ENCODE data around the gene AP2A2.

The AP2A2 gene

DNA sequence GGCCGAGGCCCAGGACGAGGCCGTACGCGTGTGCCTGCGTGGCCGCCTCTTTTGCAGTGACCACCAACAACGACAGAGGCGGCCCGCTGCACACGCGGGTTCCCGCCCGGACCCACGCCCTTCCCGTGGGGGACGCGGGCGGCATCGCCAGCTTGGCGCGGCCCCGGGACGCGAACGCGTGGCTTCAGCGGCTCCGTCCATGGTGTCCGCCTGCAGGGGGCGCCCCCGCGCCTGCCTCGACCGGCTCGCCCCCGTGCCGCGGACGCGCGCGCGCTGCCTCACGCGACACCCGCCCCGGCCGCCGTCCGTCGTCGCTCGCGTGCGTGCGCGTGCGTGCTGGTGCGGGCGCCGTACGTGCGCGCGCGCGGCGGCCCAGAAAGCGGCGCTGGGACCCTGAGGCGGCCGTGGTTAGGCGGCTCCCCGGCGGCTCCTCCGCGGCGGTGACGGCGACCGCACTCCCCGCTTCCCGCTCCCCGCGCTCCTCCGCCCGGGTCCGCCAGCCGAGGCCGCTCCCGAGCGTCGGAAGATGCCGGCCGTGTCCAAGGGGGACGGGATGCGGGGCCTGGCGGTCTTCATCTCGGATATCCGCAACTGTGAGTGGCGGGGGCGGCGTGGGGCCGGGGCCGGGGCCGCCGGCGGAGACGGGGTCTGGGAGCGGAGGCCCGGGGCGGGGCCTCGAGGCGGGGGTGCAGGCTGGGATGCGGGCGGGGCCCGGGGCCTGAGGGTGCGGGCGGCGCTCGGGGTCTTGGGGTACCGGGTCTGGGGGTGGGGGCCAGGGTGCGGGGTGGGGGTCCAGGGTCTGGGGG is at the start of gene AP2A2:
TSS of gene AP2A2 (plus strand) at position 375 of the 806 bp plus-strand sequence. CDS start at position 527, 152 bp downstream.
- Mint-ChIP-seq H3K9me3 (no peaks in the 10 kb centered on the region), H3K36me3 (ENCODE audit: low read depth) (peaks cover 45% of the 10 kb centered on the region), H3K4me3 (peak within 1 kb of the TSS; percentile 84), H3K27me3 (no peaks in the 10 kb centered on the region), H3K4me1 (ENCODE audit: low read depth) (peaks cover 46% of the 10 kb centered on the region), H3K27ac (peak within 1 kb of the TSS; percentile 95)
- intact Hi-C loops (cut with micrococcal nuclease), result loop anchor here (2.0 kb wide), 1 partner anchor 15 kb away; the partner anchor contains the start of gene CHID1

DNA sequence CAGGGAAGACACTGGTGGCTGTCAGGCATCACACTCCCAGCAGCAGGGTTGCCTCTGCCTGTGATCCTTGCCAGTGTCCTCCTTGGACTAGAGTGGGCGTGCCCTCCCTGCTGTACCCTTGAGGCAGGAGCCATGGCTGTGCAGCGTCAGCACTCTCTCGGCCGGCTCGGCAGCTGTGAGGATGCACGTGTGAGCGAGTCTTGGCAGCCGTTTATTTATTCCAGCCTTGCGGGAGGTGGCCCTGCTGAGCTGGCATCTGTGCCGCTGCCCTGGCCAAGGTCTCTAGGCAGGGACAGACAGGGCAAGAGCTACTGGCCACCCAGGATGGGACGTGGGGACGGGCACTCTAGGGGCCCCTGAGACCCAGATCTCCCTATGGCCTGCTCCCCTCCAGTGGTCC is 49.1 kb upstream of the AP2A2 start:
- Mint-ChIP-seq H3K4me1 (ENCODE audit: low read depth) (peaks cover 15% of the 10 kb centered on the region), H3K9me3 (no peaks in the 10 kb centered on the region), H3K27ac (no peak overlapping the region), H3K4me3 (no peak overlapping the region), H3K36me3 (ENCODE audit: low read depth) (peaks cover 100% of the 10 kb centered on the region), H3K27me3 (no peaks in the 10 kb centered on the region)
- intact Hi-C loops (cut with micrococcal nuclease), result no loop called here

GRCh38 chr11:877565-877964 is 48.1 kb upstream of the AP2A2 start:
- Mint-ChIP-seq H3K36me3 (ENCODE audit: low read depth) (peaks cover 100% of the 10 kb centered on the region), H3K4me3 (no peak overlapping the region), H3K4me1 (ENCODE audit: low read depth) (peaks cover 15% of the 10 kb centered on the region), H3K27ac (no peak overlapping the region), H3K9me3 (no peaks in the 10 kb centered on the region), H3K27me3 (no peaks in the 10 kb centered on the region)
- intact Hi-C loops (cut with micrococcal nuclease), result no loop called here

DNA sequence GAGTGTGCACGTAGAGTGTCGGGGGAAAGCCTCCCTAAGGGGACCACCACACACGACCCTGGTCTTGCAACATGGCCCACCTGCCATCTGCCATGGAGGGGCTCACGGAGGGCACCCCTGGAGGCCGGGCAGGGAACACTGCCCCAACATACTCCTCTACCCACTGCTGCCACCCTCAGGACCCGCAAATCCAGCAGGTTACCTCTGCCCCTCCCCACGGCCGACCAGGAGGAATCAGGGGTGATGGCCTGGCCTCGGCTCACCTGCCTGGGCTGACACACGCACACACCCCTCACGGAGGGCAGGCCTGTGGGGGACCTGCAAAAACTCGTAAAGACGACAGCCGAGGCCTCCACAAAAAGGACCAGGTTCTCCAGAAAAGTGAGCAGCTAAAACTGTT is 45.2 kb upstream of the AP2A2 start:
- Mint-ChIP-seq H3K9me3 (no peaks in the 10 kb centered on the region), H3K4me3 (no peak overlapping the region), H3K27ac (no peak overlapping the region), H3K4me1 (ENCODE audit: low read depth) (peaks cover 7% of the 10 kb centered on the region), H3K36me3 (ENCODE audit: low read depth) (peaks cover 100% of the 10 kb centered on the region), H3K27me3 (no peaks in the 10 kb centered on the region)
- intact Hi-C loops (cut with micrococcal nuclease), result no loop called here

DNA sequence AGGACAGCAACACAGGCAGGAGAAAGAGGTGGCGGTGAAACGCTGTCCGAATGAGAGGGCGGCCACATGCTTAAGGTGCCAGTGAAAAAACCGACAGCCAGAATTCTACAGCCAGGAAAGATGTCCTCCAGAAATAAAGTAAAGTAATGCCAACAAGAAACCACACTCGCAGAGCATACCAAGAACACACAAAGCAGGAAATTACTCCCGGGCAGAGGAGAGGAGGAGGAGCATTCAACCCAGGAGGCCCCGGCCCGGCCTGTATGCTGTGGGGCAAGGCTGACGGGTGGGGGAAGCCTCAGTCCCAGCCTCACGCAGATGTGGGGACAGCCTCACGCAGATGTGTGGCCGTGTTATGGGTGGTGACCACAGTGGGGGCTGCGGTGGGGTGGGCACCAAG is 43.1 kb upstream of the AP2A2 start:
- Mint-ChIP-seq H3K4me3 (no peak overlapping the region), H3K9me3 (no peaks in the 10 kb centered on the region), H3K36me3 (ENCODE audit: low read depth) (peaks cover 100% of the 10 kb centered on the region), H3K27me3 (no peaks in the 10 kb centered on the region), H3K4me1 (ENCODE audit: low read depth) (no peaks in the 10 kb centered on the region), H3K27ac (peak overlapping the region; percentile 29)
- intact Hi-C loops (cut with micrococcal nuclease), result no loop called here

DNA sequence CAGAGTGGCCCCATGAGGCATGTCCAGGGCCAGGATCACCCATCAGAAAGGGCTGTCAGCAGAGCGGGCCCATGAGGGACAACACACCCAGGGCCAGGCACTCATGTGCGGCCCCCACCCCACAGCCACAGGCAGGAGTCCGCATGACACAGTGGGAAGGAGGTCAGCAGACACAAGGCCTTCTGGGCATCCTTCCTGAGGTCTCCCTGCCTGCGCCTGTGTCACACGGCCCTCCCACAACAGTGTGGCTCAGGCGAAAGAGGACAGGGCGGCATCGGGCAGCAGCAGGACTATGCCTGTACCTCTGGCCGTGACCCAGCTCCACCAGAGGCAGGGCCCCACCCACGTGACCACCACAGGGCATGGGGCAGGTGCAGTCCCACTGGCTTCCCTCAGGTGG is 42.1 kb upstream of the AP2A2 start:
- H3K27ac Mint-ChIP-seq, result no peak overlapping the region
- H3K36me3 Mint-ChIP-seq (ENCODE audit: low read depth), result peaks cover 100% of the 10 kb centered on the region
- intact Hi-C loops (cut with micrococcal nuclease), result no loop called here
- no peaks in the 10 kb centered on the region for H3K4me1 Mint-ChIP-seq (ENCODE audit: low read depth)
- H3K9me3 Mint-ChIP-seq, result no peaks in the 10 kb centered on the region
- H3K4me3 Mint-ChIP-seq, result no peak overlapping the region
- no peaks in the 10 kb centered on the region for H3K27me3 Mint-ChIP-seq

- Mint-ChIP-seq H3K4me3 (no peak overlapping the region), H3K36me3 (ENCODE audit: low read depth) (peaks cover 100% of the 10 kb centered on the region)
Observed at GRCh38 chr11:884578-885070, 41.0 kb upstream of the AP2A2 start.

DNA sequence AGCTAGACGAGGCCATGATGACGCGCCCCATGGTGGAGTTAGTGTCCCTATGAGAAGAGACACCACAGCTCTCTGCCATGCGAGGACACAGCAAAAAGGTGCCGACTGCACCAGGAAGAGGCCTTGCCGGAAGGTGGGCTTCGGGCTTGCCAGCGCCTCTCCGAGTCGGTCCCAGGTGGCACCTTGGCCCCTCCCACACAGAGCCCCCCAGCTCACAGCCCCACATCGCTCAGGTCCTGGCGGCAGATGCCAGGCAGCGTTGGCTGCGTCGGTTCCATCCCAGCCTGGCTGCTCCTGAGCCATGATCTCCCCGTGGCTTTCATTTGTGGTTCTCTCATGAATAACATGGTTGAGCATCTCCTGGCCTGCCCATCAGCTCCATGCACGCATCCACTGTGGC is 39.1 kb upstream of the AP2A2 start:
- no peaks in the 10 kb centered on the region for H3K27me3 Mint-ChIP-seq
- H3K4me3 Mint-ChIP-seq, result no peak overlapping the region
- H3K36me3 Mint-ChIP-seq (ENCODE audit: low read depth), result peaks cover 100% of the 10 kb centered on the region
- H3K4me1 Mint-ChIP-seq (ENCODE audit: low read depth), result no peaks in the 10 kb centered on the region
- no peaks in the 10 kb centered on the region for H3K9me3 Mint-ChIP-seq
- H3K27ac Mint-ChIP-seq, result no peak overlapping the region
- intact Hi-C loops (cut with micrococcal nuclease), result no loop called here

More at GRCh38 chr11:884578-885070, 41.0 kb upstream of the AP2A2 start:
- no peaks in the 10 kb centered on the region for H3K27me3 Mint-ChIP-seq
- H3K27ac Mint-ChIP-seq, result no peak overlapping the region
- intact Hi-C loops (cut with micrococcal nuclease), result no loop called here
- no peaks in the 10 kb centered on the region for H3K9me3 Mint-ChIP-seq
- H3K4me1 Mint-ChIP-seq (ENCODE audit: low read depth), result no peaks in the 10 kb centered on the region

DNA sequence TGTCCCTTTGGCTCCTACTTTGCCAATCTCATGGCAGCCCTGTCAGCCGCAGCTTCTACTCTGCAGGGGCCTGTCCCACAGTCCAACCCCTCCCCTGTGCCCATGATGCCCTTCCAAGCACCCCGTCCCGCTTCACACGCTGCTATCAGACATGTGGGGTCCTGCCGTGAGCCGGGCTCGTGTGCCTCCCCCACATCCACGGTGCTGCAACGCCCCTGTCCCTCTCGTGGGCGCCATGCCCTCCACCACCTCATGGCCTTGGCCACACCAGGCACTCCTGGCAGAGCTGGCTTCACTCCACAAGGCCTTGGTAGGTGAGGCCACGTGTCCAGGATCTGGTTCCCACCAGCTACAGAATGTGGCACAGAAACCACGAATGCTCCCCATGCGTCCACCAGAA is 38.1 kb upstream of the AP2A2 start:
- Mint-ChIP-seq H3K4me1 (ENCODE audit: low read depth) (no peaks in the 10 kb centered on the region), H3K4me3 (no peak overlapping the region), H3K27me3 (no peaks in the 10 kb centered on the region), H3K9me3 (no peaks in the 10 kb centered on the region), H3K27ac (no peak overlapping the region), H3K36me3 (ENCODE audit: low read depth) (peaks cover 100% of the 10 kb centered on the region)
- intact Hi-C loops (cut with micrococcal nuclease), result no loop called here

DNA sequence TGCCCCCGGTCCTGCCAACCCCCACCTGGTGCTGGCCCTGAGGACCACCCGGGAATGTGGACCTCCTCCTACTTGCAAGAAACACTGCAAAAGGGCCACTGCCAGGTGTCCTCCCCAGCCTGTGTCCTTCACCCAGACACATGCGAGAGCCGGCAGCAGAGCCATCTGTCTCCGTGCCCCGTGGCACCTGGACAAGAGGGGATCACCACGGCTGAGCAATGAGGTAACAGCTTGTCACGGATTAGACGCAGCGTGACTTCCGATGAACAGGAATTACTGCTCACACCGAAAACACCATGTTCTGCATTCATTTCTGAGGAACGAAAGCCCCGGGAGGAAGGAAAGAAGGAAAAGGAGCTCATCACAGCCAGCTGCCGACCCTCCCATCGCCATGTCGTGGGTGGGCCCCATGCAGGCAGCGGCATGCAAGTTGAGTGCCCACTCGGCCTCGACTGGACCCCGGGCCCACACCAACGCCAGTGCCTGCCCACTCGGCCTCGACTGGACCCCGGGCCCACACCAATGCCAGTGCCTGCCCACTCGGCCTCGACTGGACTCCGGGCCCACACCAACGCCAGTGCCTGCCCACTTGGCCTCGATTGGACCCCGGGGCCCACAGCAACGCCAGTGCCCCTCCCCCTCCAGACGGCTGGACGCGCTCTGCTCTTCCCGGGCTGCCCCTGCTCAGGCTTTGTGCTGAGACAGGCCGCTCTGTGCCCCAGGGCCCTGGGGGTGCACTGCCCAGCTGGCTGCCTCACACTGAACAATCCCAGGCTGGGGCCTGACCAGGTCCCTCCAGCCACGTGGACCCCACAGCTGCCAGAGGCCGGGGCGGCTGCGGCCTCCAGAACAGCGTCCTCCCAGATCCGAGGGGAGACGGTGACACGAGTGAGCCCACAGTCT is 37.1 kb upstream of the AP2A2 start:
- H3K4me1 Mint-ChIP-seq (ENCODE audit: low read depth), result no peaks in the 10 kb centered on the region
- no peaks in the 10 kb centered on the region for H3K9me3 Mint-ChIP-seq
- no peaks in the 10 kb centered on the region for H3K27me3 Mint-ChIP-seq
- peaks cover 100% of the 10 kb centered on the region for H3K36me3 Mint-ChIP-seq (ENCODE audit: low read depth)
- H3K4me3 Mint-ChIP-seq, result no peak overlapping the region
- no peak overlapping the region for H3K27ac Mint-ChIP-seq
- intact Hi-C loops (cut with micrococcal nuclease), result no loop called here

GRCh38 chr11:889257-889656 is 36.4 kb upstream of the AP2A2 start:
- no peaks in the 10 kb centered on the region for H3K27me3 Mint-ChIP-seq
- no peaks in the 10 kb centered on the region for H3K4me1 Mint-ChIP-seq (ENCODE audit: low read depth)
- intact Hi-C loops (cut with micrococcal nuclease), result no loop called here
- H3K36me3 Mint-ChIP-seq (ENCODE audit: low read depth), result peaks cover 100% of the 10 kb centered on the region
- no peak overlapping the region for H3K4me3 Mint-ChIP-seq
- no peaks in the 10 kb centered on the region for H3K9me3 Mint-ChIP-seq
- no peak overlapping the region for H3K27ac Mint-ChIP-seq

DNA sequence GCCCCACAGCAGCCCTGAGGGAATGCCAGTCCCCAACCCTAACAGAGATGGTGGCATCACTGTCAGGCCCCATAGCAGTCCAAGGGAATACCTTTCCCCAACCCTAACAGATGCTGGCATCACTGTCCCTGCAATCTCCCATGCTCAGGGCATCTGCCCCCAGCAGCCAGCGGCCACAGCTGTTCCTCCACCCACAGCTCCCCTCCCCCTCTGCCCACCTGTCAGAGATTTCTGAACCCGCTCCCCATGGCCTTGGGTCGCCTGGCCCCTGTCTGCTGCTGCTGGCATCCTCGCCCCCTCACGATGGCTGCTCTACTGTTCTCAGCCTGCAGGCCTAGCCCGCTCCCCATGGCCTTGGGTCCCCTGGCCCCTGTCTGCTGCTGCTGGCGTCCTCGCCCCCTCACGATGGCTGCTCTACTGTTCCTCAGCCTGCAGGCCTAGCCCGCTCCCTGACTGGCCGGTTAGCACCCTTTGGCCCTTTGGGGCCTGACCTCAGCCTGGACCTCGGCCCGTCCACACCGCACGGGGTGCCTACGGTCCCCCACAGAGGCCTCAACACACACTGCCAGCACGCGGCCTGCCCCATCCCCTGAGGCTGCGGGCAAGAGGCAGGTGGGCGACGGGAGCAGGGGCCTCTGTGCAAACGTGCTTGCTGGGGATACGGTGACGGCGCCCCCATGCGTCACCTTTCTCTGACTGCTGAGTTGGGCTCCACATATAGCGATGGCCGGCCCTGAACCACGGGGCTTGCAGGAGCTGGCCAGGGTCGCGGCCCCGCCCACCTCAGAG is 35.8 kb upstream of the AP2A2 start:
- H3K4me1 Mint-ChIP-seq (ENCODE audit: low read depth), result no peaks in the 10 kb centered on the region
- peaks cover 100% of the 10 kb centered on the region for H3K36me3 Mint-ChIP-seq (ENCODE audit: low read depth)
- H3K4me3 Mint-ChIP-seq, result no peak overlapping the region
- intact Hi-C loops (cut with micrococcal nuclease), result no loop called here
- no peak overlapping the region for H3K27ac Mint-ChIP-seq
- no peaks in the 10 kb centered on the region for H3K27me3 Mint-ChIP-seq
- no peaks in the 10 kb centered on the region for H3K9me3 Mint-ChIP-seq

- H3K9me3 Mint-ChIP-seq, result no peaks in the 10 kb centered on the region
- H3K36me3 Mint-ChIP-seq (ENCODE audit: low read depth), result peaks cover 100% of the 10 kb centered on the region
- no peaks in the 10 kb centered on the region for H3K27me3 Mint-ChIP-seq
- no peaks in the 10 kb centered on the region for H3K4me1 Mint-ChIP-seq (ENCODE audit: low read depth)
- no peak overlapping the region for H3K4me3 Mint-ChIP-seq
- no peak overlapping the region for H3K27ac Mint-ChIP-seq
- intact Hi-C loops (cut with micrococcal nuclease), result no loop called here
Observed at GRCh38 chr11:890794-891540, 34.7 kb upstream of the AP2A2 start.

All from dendritic cell treated with granulocyte-macrophage colony-stimulating factor and Interleukin-4, amounts not matched to agents 40 ng/mL and 50 ng/mL, for 4 days (primary cell).